SU-DHL-6 (cell line): ENCODE data around the gene MALRD1.

Experiments
- H2AFZ ChIP-seq: fragments of 200-600 bp; sonication (generic); 2 replicates; pipeline ENCODE4 v1.6.1; 2014; ENCODE audit warnings: low read depth, mild to moderate bottlenecking, moderate library complexity, mixed read lengths, antibody characterized with exemption, low read length; ENCODE audit not compliant: severe bottlenecking
- H3F3A ChIP-seq: fragments of 200-600 bp; shearing (Covaris generic); 2 replicates; pipeline ENCODE4 v1.6.0; 2016; ENCODE audit warnings: antibody characterized with exemption, mild to moderate bottlenecking; ENCODE audit not compliant: insufficient read depth
- H3K27ac ChIP-seq: fragments of 200-600 bp; sonication (generic); 2 replicates; pipeline ENCODE4 v1.5.1; 2016; ENCODE audit warnings: low read depth, mild to moderate bottlenecking, low read length, moderate library complexity, mixed read lengths
- H3K27me3 ChIP-seq: fragments of 200-600 bp; sonication (generic), shearing (Covaris generic); 2 replicates; pipeline ENCODE4 v1.6.0; 2014; ENCODE audit warnings: mild to moderate bottlenecking, low read length
- H3K36me3 ChIP-seq: fragments of 200-600 bp; sonication (generic); 2 replicates; pipeline ENCODE4 v1.6.1; 2014; ENCODE audit warnings: mild to moderate bottlenecking, low read length, mixed read lengths
- H3K4me2 ChIP-seq: fragments of 300-600, 200-600 bp; shearing (Covaris generic), sonication (generic); 2 replicates; pipeline ENCODE4 v1.6.0; 2014; ENCODE audit warnings: low read length, low read depth, mild to moderate bottlenecking; ENCODE audit not compliant: poor library complexity, severe bottlenecking
- H3K4me3 ChIP-seq: fragments of 200-600 bp; sonication (generic); 2 replicates; pipeline ENCODE4 v1.5.1; 2014; ENCODE audit warnings: antibody characterized with exemption, low read length, mild to moderate bottlenecking, mixed read lengths; ENCODE audit not compliant: insufficient read depth, poor library complexity, severe bottlenecking
- H3K79me2 ChIP-seq: fragments of 200-600 bp; sonication (generic); 2 replicates; pipeline ENCODE4 v1.6.1; 2014; ENCODE audit warnings: mild to moderate bottlenecking, low read length, moderate library complexity; ENCODE audit not compliant: insufficient read depth
- H3K9ac ChIP-seq: fragments of 200-600 bp; sonication (generic); 2 replicates; pipeline ENCODE4 v1.7.0; 2014; ENCODE audit warnings: mild to moderate bottlenecking, low read length
- H3K9me2 ChIP-seq: fragments of 200-600 bp; sonication (generic); replicated peaks from 2 replicates; pipeline ENCODE4 v1.6.1; 2014; ENCODE audit warnings: low read length; ENCODE audit not compliant: insufficient read depth
- H3K9me3 ChIP-seq: fragments of 200-600 bp; sonication (generic); 2 replicates; pipeline ENCODE4 v1.6.1; 2014; ENCODE audit warnings: low read length, mixed read lengths; ENCODE audit not compliant: insufficient read depth
- H4K20me1 ChIP-seq: fragments of 200-600 bp; sonication (generic); 2 replicates; pipeline ENCODE4 v1.6.1; 2014; ENCODE audit warnings: low read depth, mild to moderate bottlenecking, antibody characterized with exemption, low read length, moderate library complexity, mixed read lengths
- EZH2phosphoT487 ChIP-seq: fragments of 200-600 bp; sonication (generic), shearing (Covaris generic); conservative IDR thresholded peaks from 2 replicates; pipeline ENCODE4 v1.6.1; 2018; ENCODE audit warnings: mild to moderate bottlenecking, antibody characterized with exemption, low read length, moderate library complexity, mixed read lengths
- TF ChIP-seq, protein P1 (sequence below): fragments of 200-600 bp; sonication (generic); IDR thresholded peaks from one replicate; pipeline ENCODE4 v1.5.1; 2017; ENCODE audit warnings: antibody characterized with exemption, mild to moderate bottlenecking, low read length, moderate library complexity; ENCODE audit not compliant: insufficient read depth, poor library complexity, severe bottlenecking

Gene MALRD1

DNA sequence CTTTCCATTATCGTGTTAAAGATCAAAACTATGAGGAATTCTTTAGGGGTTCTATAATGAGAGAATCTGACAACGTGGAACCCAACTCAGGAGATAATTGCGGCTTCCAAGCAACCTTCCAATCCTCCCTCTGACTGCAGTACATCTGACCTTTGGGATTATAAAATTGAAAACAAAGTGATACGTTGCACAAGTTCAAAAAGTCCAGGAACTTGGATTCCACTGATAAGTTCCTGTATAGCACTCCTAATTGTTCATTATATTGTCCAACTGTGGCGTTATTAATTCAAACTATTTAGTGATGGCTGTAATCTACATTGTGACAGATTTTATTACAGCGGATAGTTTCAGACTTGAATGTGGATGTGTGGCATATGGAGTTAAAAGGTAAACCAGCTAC, 15.4 kb downstream of the MALRD1 start:
- H3K27ac ChIP-seq: no peak overlapping the region

DNA sequence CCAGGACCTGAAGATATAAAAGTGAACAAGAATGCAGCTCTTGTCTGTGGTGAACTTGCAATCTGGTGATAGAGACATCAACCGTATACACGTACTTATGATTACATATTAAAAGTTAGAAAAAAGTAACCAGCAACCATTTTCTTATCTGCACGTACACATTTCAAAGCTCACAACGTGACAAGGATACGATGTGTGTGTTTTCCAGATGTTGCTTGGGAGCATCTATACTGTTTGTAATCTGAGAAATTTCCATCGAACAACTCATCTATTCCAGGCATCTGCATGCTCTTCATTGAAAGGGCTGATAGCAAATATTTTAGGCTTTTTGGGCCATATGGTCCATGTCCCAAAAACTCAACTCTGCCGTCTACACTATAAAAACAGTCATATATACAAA, 23.3 kb downstream of the MALRD1 start:
- no peaks in the 10 kb centered on the region for H3K36me3 ChIP-seq
- no peaks in the 10 kb centered on the region for H3K9me2 ChIP-seq
- no peaks in the 10 kb centered on the region for H4K20me1 ChIP-seq
- H2AFZ ChIP-seq: no peak overlapping the region
- no peaks in the 10 kb centered on the region for H3K79me2 ChIP-seq
- H3K4me2 ChIP-seq: no peak overlapping the region
- H3K4me3 ChIP-seq: no peak overlapping the region
- H3K9ac ChIP-seq: no peak overlapping the region
- H3K27me3 ChIP-seq: no peaks in the 10 kb centered on the region
- no peak overlapping the region for H3K27ac ChIP-seq
- no peaks in the 10 kb centered on the region for H3F3A ChIP-seq
- H3K9me3 ChIP-seq: 0 out of 2 replicates have a peak, but pooled peaks cover 4% of the 10 kb centered on the region
- TF ChIP-seq, protein P1, sequence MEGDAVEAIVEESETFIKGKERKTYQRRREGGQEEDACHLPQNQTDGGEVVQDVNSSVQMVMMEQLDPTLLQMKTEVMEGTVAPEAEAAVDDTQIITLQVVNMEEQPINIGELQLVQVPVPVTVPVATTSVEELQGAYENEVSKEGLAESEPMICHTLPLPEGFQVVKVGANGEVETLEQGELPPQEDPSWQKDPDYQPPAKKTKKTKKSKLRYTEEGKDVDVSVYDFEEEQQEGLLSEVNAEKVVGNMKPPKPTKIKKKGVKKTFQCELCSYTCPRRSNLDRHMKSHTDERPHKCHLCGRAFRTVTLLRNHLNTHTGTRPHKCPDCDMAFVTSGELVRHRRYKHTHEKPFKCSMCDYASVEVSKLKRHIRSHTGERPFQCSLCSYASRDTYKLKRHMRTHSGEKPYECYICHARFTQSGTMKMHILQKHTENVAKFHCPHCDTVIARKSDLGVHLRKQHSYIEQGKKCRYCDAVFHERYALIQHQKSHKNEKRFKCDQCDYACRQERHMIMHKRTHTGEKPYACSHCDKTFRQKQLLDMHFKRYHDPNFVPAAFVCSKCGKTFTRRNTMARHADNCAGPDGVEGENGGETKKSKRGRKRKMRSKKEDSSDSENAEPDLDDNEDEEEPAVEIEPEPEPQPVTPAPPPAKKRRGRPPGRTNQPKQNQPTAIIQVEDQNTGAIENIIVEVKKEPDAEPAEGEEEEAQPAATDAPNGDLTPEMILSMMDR: no peak
- TF ChIP-seq EZH2phosphoT487: no peak

More for the DNA sequence above, 15.4 kb downstream of the MALRD1 start:
- Histone ChIP-seq H3K4me3 (no peak overlapping the region), H3K9me3 (0 out of 2 replicates have a peak, but pooled peaks cover 4% of the 10 kb centered on the region), H3K36me3 (no peaks in the 10 kb centered on the region), H3K79me2 (no peaks in the 10 kb centered on the region), H4K20me1 (no peaks in the 10 kb centered on the region), H2AFZ (no peak overlapping the region), H3K9ac (no peak overlapping the region), H3K27me3 (no peaks in the 10 kb centered on the region), H3K9me2 (no peaks in the 10 kb centered on the region), H3F3A (no peaks in the 10 kb centered on the region), H3K4me2 (no peak overlapping the region)
- no peak for TF ChIP-seq EZH2phosphoT487
- TF ChIP-seq, protein P1: no peak

DNA sequence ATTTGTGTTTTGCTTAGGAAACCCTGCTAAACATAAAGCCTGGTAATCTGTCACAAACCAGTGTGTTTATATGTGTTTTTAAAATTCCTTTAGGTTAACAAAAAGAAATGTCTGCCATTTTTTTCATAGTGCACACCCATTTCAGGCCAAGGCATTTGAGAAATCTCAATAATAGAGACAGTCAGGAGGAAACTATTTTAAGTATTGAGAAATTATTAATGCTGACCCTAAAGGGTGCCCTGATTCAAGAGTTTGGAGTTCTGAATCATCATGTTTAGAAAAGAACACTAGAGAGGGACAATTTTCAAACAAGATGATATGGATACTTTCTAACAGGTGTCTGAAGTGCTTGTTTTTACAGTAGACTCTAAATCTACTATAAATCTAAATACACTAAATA, 28.7 kb downstream of the MALRD1 start:
- Histone ChIP-seq H3K27ac (no peak overlapping the region), H3F3A (no peaks in the 10 kb centered on the region), H3K4me2 (no peak overlapping the region), H3K9me2 (no peaks in the 10 kb centered on the region), H3K9me3 (no peaks in the 10 kb centered on the region), H3K79me2 (no peaks in the 10 kb centered on the region), H3K27me3 (no peaks in the 10 kb centered on the region), H3K9ac (no peak overlapping the region), H3K36me3 (no peaks in the 10 kb centered on the region), H3K4me3 (no peak overlapping the region), H4K20me1 (no peaks in the 10 kb centered on the region), H2AFZ (no peak overlapping the region)
- TF ChIP-seq EZH2phosphoT487: no peak
- TF ChIP-seq, protein P1: no peak
